Activated CD4-positive, alpha-beta T cell treated with anti-CD3 and anti-CD28 coated beads, Interleukin-2, amount 50 U/mL, for 1 hour (primary cell): ENCODE results near the gene ZNF93.
"Not testable (repeated sequence)": the region's sequence is repeated elsewhere in the genome, so short reads cannot be mapped to it uniquely, and the experiment has no call there.

Experiments used
- DNase-seq: peaks from one replicate; pipeline ENCODE4 v3.0.0-alpha.2; 2020

The ZNF93 gene

GRCh38 chr19:19938449-19938848, 37.7 kb downstream of the ZNF93 start:
- no peak for DNase-seq

GRCh38 chr19:19943848-19944582, 43.3 kb downstream of the ZNF93 start:
- DNase-seq = no peak

GRCh38 chr19:19944583-19944880, 43.8 kb downstream of the ZNF93 start:
- DNase-seq = no peak

DNA sequence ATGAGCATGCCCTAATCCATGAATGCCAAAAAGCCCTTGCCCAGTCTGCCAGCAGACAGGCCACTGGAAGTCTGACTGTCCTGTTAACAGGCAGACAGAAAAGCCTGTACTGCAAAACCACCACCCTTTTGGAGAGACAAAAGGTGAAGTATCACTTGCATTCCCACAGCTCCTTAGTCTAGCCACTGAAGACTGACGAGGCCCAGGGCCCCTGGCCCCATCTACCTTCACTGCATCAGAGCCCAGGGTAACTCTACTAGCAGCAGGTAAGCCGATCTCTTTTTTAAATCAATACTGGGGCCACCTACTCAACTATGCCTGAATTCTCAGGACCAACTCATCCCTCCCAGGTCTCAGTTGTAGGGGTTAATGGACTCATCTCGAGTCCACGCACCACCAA, 45.5 kb downstream of the ZNF93 start:
- DNase-seq = no peak

DNA sequence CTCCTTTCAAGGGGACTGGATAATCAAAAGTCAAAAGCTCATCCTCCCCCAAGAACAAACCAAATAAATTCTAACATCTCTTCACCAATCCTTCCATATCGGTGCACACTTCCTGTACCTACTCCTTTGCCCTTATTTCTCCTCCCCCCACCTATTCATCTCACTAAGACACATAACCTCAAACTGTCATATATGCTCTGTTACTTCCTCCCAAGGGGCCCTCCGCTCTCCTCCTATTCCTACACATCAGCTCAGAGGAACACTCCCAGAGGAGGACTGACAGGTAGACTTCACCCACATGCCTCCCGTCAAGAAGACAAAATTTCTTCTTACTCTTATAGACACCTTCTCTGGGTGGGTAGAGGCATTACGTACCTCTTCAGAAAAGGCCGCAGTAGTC, 48.1 kb downstream of the ZNF93 start:
- DNase-seq = no peak

- DNase-seq = no peak
These were observed 54.5 kb downstream of the ZNF93 start for GRCh38 chr19:19955208-19955607.

DNA sequence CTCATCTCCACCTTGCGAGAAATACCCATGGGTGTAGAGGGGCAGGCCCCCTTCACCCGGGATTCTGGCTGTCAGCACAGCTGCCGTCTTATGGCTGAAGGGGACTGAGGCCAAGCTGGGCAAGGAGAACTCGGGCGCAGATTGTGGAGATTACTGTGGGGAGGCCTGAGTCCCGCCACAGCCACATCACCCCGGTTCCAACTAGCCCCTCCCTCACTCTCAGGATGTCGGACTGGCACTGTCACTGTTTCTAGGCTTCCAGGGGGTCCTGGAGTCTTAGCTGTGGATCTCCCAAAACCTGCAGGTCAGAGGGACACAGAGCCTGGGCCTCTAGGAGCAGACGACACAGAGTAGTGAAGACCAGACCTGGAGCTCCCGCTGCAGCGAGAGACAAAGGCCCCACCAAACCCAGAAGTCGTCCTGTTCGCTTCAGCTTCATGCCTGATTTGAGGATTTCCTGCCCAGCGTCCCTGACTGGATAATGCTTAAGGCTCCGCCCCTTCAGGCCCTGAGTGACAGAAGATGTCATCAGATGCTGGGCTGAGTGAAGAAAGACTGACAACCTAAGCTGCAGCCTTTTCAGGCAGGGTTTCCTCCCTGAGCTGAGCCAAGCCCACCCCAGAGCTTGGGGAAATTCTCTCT, 55.8 kb downstream of the ZNF93 start:
- DNase-seq = no peak

DNA sequence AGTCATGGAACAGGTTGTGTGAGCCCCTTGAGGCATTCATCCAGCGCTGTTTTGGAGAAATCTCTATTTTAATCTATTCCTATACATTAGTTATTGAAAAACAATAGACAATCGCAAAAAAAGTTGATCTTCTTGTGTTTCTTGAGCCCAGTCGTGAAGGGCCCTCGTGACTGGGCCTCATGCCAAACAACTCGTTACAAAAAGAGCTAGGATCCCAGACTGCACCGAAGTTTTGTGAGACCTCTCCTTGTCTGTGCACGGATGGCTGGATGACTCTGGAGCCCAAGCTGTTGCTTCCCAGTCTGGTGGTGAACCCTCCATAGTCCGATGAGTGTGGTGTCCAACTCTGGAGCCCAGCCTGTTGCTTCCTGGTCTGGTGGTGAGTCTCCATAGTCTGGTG, 57.0 kb downstream of the ZNF93 start:
- not testable (repeated sequence) for DNase-seq

GRCh38 chr19:19959151-19959799, 58.5 kb downstream of the ZNF93 start:
- peak; percentile 65 for DNase-seq

DNA sequence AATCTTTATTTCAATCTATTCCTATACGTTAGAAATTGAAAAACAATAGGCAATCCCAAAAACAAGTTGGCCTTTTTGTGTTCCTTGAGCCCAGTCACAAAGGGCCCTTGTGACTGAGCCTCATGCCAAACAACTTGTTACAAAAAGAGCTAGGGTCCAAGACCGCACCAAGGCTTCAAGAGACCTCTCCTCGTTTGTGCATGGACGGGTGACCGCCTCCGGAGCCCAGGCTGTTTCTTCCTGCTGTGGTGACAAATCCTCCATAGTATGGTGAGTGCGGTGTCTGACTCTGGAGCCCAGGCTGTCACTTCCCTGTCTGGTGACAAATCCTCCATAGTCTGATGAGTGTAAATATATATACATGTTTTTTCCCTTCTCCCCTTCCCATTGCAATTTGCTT, 63.7 kb downstream of the ZNF93 start:
- no peak for DNase-seq

DNA sequence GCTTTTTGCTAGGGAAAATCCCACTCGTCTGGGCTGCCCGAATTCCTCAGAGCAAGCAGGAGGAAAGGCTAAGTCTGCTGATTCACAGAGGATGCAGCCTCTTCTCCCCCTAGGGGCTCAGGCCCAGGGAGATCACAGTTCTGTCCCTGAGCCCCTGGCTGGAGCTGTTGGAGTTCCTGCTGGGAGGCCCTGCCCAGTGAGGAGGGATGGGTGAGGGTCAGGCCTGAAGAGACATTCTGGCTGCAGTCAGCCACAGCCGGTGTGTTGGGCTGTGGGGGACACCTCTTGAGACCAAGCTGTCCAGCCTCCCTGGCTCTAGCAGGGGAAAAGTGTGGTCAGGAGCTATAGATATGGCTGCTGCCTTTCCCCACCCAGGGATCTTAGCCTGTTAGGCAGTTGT, 65.4 kb downstream of the ZNF93 start:
- DNase-seq = not testable (repeated sequence)

GRCh38 chr19:19966862-19967261, 66.1 kb downstream of the ZNF93 start:
- no peak for DNase-seq
